ENCODE measurements around the gene REG1B. TPM values are rescaled to one million over a fixed set of nuclear protein-coding genes. Genes with fewer than 3 reads are reported as not detected.

The REG1B gene
- polyA plus RNA-seq, 1 of the 3 experiments (the other 2 are of a cell fraction): not detected

GRCh38 chr2:79090693-79091092 lies 2.9 kb upstream of the REG1B start:
- H3K36me3 ChIP-seq (replicated peaks in 1 of 2; ENCODE audit: control insufficient read depth in 1 of 2, insufficient read depth in 2 of 2, low read length in 1 of 2): no peaks in the 10 kb centered on the region
- H2AFZ ChIP-seq (ENCODE audit: low read depth): no peak overlapping the region
- no peak overlapping the region for H3K9ac ChIP-seq
- WGBS (ENCODE audit: low lambda C conversion rate): 47% methylated on average over 4 of the region's 4 CpGs
- CTCF ChIA-PET: no interaction called here
- no peak overlapping the region for H3K4me2 ChIP-seq
- H3K27ac ChIP-seq (ENCODE audit: low read depth in 2 of 2, low read length in 1 of 2): no peak overlapping the region
- no peaks in the 10 kb centered on the region for H3K4me1 ChIP-seq (ENCODE audit: control insufficient read depth in 1 of 2, insufficient read depth in 2 of 2, low read depth in 1 of 2, low read length in 1 of 2)
- H3F3A ChIP-seq (replicated peaks; ENCODE audit: insufficient read depth): no peaks in the 10 kb centered on the region
- H3K79me2 ChIP-seq (ENCODE audit: insufficient read depth): no peaks in the 10 kb centered on the region
- no peaks in the 10 kb centered on the region for H3K9me2 ChIP-seq
- POLR2A ChIA-PET: no interaction called here
- H3K4me3 ChIP-seq (ENCODE audit: low read depth in 2 of 2, low read length in 1 of 2): no peak overlapping the region
- no peak for DNase-seq
- no peaks in the 10 kb centered on the region for H3K27me3 ChIP-seq (ENCODE audit: insufficient read depth)
- H4K20me1 ChIP-seq (ENCODE audit: insufficient read depth): no peaks in the 10 kb centered on the region
- H3K9me3 ChIP-seq: no peaks in the 10 kb centered on the region
- TF ChIP-seq RCOR1 (IDR thresholded peaks at IDR 0.05; ENCODE audit: low read length) (no peak), POLR2AphosphoS5 (IDR thresholded peaks at IDR 0.05; ENCODE audit: low read depth, low read length) (no peak), GATA2 (CRISPR knock-in tag; IDR thresholded peaks at IDR 0.05) (no peak), FOXJ3 (CRISPR knock-in tag; IDR thresholded peaks at IDR 0.05) (no peak), FOXM1 (IDR thresholded peaks at IDR 0.05; ENCODE audit: low read depth) (no peak), YY1 (IDR thresholded peaks at IDR 0.05; ENCODE audit: low read depth) (no peak), RXRA (IDR thresholded peaks at IDR 0.05; ENCODE audit: borderline replicate concordance, low read depth) (no peak), RAD21 (IDR thresholded peaks at IDR 0.05; ENCODE audit: low read length) (no peak), PBX3 (IDR thresholded peaks at IDR 0.05) (no peak), ELF1 (IDR thresholded peaks at IDR 0.05) (no peak), TAF1 (IDR thresholded peaks at IDR 0.05; ENCODE audit: borderline replicate concordance, low read depth, low read length) (no peak), CHD2 (IDR thresholded peaks at IDR 0.05; ENCODE audit: low read length, partially characterized antibody) (no peak), JUND (IDR thresholded peaks at IDR 0.05) (no peak), NFIC (IDR thresholded peaks at IDR 0.05; ENCODE audit: borderline replicate concordance) (no peak), NRF1 (IDR thresholded peaks at IDR 0.05; ENCODE audit: low read depth, low read length) (no peak), TCF12 (IDR thresholded peaks at IDR 0.05) (no peak), USF1 (IDR thresholded peaks at IDR 0.05; ENCODE audit: borderline replicate concordance, low read depth) (no peak)

GRCh38 chr2:79086255-79086654 lies 1.5 kb downstream of the REG1B start:
- ChIA-PET POLR2A (no interaction called here), CTCF (interaction anchor here (0.6 kb wide), 1 partner anchor 40 kb away, joined by 3 read pairs; no protein-coding TSS in a partner anchor)
- no peak overlapping the region for H3K27ac ChIP-seq (ENCODE audit: low read depth in 2 of 2, low read length in 1 of 2)
- H3K4me3 ChIP-seq (ENCODE audit: low read depth in 2 of 2, low read length in 1 of 2): no peak overlapping the region
- H3K27me3 ChIP-seq (ENCODE audit: insufficient read depth): no peaks in the 10 kb centered on the region
- H3K9ac ChIP-seq: no peak overlapping the region
- no peak overlapping the region for H3K4me2 ChIP-seq
- no peaks in the 10 kb centered on the region for H3K36me3 ChIP-seq (replicated peaks in 1 of 2; ENCODE audit: control insufficient read depth in 1 of 2, insufficient read depth in 2 of 2, low read length in 1 of 2)
- H3K9me2 ChIP-seq: no peaks in the 10 kb centered on the region
- H3K4me1 ChIP-seq (ENCODE audit: control insufficient read depth in 1 of 2, insufficient read depth in 2 of 2, low read depth in 1 of 2, low read length in 1 of 2): peaks cover 0 to 3% of the 10 kb centered on the region in 2 experiments; a peak in 2 of 4 replicates
- H4K20me1 ChIP-seq (ENCODE audit: insufficient read depth): no peaks in the 10 kb centered on the region
- no peaks in the 10 kb centered on the region for H3F3A ChIP-seq (replicated peaks; ENCODE audit: insufficient read depth)
- no peak for DNase-seq
- WGBS (ENCODE audit: low lambda C conversion rate): 17% methylated on average over 4 of the region's 4 CpGs
- no peaks in the 10 kb centered on the region for H3K9me3 ChIP-seq
- H2AFZ ChIP-seq (ENCODE audit: low read depth): no peak overlapping the region
- no peaks in the 10 kb centered on the region for H3K79me2 ChIP-seq (ENCODE audit: insufficient read depth)
- TF ChIP-seq USF1 (IDR thresholded peaks at IDR 0.05; ENCODE audit: borderline replicate concordance, low read depth) (no peak), FOSL2 (IDR thresholded peaks at IDR 0.05; ENCODE audit: borderline replicate concordance, low read depth) (no peak), CTCF (IDR thresholded peaks at IDR 0.05) (no peak), ZBTB33 (IDR thresholded peaks at IDR 0.05; ENCODE audit: borderline replicate concordance, low read depth) (no peak), TAF1 (IDR thresholded peaks at IDR 0.05; ENCODE audit: borderline replicate concordance, low read depth, low read length) (no peak), EP300 (IDR thresholded peaks at IDR 0.05; ENCODE audit: borderline replicate concordance in 1 of 2, low read depth in 1 of 2, low read length in 1 of 2) (no peak), POLR2AphosphoS5 (IDR thresholded peaks at IDR 0.05; ENCODE audit: low read depth, low read length) (no peak), TCF12 (IDR thresholded peaks at IDR 0.05) (no peak), CHD2 (IDR thresholded peaks at IDR 0.05; ENCODE audit: low read length, partially characterized antibody) (no peak), GATA2 (CRISPR knock-in tag; IDR thresholded peaks at IDR 0.05) (no peak), YY1 (IDR thresholded peaks at IDR 0.05; ENCODE audit: low read depth) (no peak)

All from SK-N-SH (cell line).